ENCODE data around the gene SIRPA.

Gene SIRPA

GRCh38 chr20:1870792-1871550 is 24.2 kb upstream of the SIRPA start:
- peak in 1 of 2 donors; percentile 66 for DNase-seq

- DNase-seq = peak in 1 of 2 donors; percentile 66
Measured at GRCh38 chr20:1871807-1872458, 23.3 kb upstream of the SIRPA start.

GRCh38 chr20:1872459-1873097 is 22.6 kb upstream of the SIRPA start:
- DNase-seq = no peak

GRCh38 chr20:1874450-1875182 is 20.6 kb upstream of the SIRPA start:
- DNase-seq = peak in 1 of 2 donors; percentile 33

- no peak for DNase-seq
Measured at GRCh38 chr20:1875183-1875554, 20.0 kb upstream of the SIRPA start.

GRCh38 chr20:1875762-1876161 is 19.4 kb upstream of the SIRPA start:
- DNase-seq = no peak

- DNase-seq = no peak
Measured at GRCh38 chr20:1876217-1876921, 18.8 kb upstream of the SIRPA start.

- no peak for DNase-seq
Measured at GRCh38 chr20:1876975-1877608, 18.1 kb upstream of the SIRPA start.

GRCh38 chr20:1877609-1878200 is 17.5 kb upstream of the SIRPA start:
- no peak for DNase-seq

- no peak for DNase-seq
Measured at GRCh38 chr20:1879369-1879768, 15.8 kb upstream of the SIRPA start.

GRCh38 chr20:1879934-1880333 is 15.3 kb upstream of the SIRPA start:
- DNase-seq = no peak

- DNase-seq = no peak
Measured at GRCh38 chr20:1880529-1881239, 14.5 kb upstream of the SIRPA start.

- no peak for DNase-seq
Measured at GRCh38 chr20:1881240-1881835, 13.9 kb upstream of the SIRPA start.

- DNase-seq = no peak
Measured at GRCh38 chr20:1882026-1882425, 13.2 kb upstream of the SIRPA start.

GRCh38 chr20:1883986-1884385 is 11.2 kb upstream of the SIRPA start:
- no peak for DNase-seq

GRCh38 chr20:1885254-1885653 is 10.0 kb upstream of the SIRPA start:
- DNase-seq = no peak

GRCh38 chr20:1885940-1886693 is 9.1 kb upstream of the SIRPA start:
- DNase-seq = no peak

- DNase-seq = no peak
Measured at GRCh38 chr20:1887321-1887720, 7.9 kb upstream of the SIRPA start.

GRCh38 chr20:1887756-1888155 is 7.5 kb upstream of the SIRPA start:
- no peak for DNase-seq
